ENCODE data around the gene FLOT2.
"Not testable (repeated sequence)": the region's sequence is repeated elsewhere in the genome, so short reads cannot be mapped to it uniquely, and the experiment has no call there.

Gene FLOT2

GRCh38 chr17:28896884-28897768, at the start of gene FLOT2:
Gene FLOT2, minus strand, starts transcription at chr17:28897733. Its CDS starts 159 bp downstream, at chr17:28897574.
- peak; percentile 25 for DNase-seq

- no peak for DNase-seq
Measured at GRCh38 chr17:28946239-28946638, 48.7 kb upstream of the FLOT2 start.

- no peak for DNase-seq
Measured at GRCh38 chr17:28944862-28945741, 47.6 kb upstream of the FLOT2 start.

GRCh38 chr17:28944343-28944742, 46.8 kb upstream of the FLOT2 start:
- DNase-seq: no peak

DNA sequence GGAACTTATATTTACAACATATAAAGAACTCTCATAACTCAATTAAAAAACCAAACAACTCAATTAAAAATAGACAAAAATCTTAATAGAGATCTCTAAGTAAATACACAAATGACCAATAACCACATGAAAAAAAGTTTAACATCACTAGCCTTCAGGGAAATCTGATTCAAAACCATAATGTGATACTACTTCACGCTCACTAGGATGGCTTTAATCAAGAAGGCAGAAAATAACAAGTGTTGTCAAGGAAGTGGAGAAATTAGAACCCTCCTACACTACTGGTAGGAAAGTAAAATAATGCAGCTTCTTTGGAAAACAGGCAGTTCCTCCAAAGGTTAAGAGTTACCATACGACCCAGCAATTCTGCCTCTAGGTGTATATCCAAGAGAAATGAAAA, 45.4 kb upstream of the FLOT2 start:
- DNase-seq: no peak

DNA sequence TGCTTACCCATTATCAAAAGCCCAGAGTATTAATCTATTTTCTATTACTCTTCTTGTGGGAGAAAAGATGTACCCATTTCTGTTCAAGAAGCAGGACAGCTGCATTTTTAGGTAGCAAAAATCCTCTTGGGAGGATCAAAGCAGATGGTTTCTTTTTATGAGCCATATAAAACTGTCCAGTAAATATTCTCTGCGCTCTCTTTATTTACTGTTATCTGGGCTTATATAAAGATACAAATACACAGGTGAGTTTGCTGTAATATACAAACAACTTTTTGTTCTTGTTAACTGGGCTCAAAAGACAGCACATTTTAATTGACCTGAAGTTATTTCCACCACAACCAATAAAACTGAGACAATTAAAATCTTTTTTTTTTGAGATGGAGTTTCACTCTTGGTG, 43.7 kb upstream of the FLOT2 start:
- no peak for DNase-seq

- no peak for DNase-seq
Measured at GRCh38 chr17:28940675-28941074, 43.1 kb upstream of the FLOT2 start.

GRCh38 chr17:28940142-28940541, 42.6 kb upstream of the FLOT2 start:
- no peak for DNase-seq

DNA sequence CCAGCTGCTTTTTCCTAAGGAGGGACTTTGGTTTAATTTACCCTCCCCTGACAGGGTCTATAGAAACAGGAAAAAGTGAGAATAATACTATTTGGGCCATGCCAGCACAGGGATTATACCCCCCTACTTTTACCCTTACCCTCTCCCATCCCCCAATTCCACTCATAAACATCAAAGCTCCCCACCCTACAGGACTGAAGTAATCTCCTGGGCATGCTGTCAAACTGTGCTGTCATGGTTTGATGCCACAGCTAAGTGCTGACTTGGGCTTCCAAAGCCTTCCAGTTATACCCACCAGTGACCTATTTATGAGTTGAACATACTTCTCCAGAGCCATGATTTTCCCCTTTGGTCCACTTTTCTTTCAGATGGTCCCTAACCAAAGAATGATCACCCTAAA, 41.0 kb upstream of the FLOT2 start:
- DNase-seq: no peak

- DNase-seq: no peak
Measured at GRCh38 chr17:28937044-28937729, 39.7 kb upstream of the FLOT2 start.

DNA sequence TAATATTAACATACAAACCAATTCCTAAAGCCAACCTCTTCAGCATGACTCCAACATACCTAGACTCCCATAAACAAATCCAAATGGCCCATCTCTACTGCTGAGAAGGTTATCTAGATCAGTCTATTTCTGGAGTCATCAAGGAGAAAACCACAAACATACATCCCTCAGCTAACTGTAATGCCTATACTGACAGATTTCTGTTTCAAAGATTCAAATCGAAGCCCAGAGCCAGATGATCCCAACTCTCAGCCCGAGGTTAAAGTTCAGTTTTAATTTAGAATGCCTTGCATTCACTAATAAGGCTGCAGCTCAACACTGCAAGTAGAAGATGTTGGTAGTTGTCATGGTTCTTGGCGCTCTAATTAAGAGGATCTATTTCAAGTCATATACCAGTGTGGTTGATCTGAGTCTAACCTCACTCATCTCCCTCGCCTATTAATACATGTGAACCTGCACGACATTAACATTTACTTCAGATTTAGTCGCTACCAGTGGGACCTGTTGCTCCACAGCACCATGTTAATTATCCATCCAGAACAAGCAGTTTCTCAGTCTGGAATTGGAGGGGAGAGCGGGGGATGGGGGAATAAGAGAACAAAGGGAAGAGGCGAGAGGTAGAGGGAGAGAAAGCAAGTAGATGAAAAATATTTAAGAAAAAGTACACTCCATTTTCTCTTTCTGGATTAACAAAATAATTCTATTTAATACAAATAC, 38.4 kb upstream of the FLOT2 start:
- no peak for DNase-seq

GRCh38 chr17:28934508-28934907, 37.0 kb upstream of the FLOT2 start:
- not testable (repeated sequence) for DNase-seq

GRCh38 chr17:28929787-28930186, 32.3 kb upstream of the FLOT2 start:
- DNase-seq: no peak

DNA sequence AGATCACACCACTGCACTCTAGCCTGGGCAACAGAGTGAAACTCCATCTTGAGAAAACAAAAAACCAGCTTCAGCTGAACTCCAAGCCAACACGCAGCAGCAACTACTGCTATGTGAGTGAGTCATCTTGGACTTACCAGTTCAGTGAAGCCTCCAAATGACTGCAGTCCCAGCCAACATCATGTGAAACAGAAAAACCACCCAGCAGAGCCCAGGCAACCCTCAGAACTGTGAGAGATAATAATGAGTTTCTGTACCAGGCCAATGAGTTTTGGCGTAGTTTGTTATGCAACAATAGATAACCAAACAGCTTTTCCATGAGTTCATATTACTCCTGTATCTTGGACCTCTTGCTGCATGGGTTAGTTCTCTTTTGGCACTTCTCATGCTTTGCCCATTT, 30.5 kb upstream of the FLOT2 start:
- DNase-seq: no peak

GRCh38 chr17:28926786-28927185, 29.3 kb upstream of the FLOT2 start:
- no peak for DNase-seq

DNA sequence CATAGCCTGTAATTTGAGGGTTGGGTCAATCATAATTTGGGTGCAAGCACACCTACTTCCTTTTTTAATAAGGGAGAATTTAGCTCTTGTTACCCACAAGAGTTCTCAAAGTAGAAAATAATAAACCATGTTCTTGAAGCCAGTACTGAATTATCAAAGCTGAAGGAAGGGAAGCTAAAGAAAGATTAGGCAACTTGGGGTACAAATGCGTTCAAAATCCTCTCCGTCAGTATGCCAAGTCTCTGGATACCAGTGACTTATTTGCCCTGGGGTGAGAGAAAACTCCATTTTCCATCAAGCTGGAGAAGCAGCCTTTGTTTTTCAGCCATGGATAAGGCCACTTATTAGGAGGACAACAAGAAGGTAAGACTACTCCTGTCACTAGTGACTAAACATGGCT, 28.8 kb upstream of the FLOT2 start:
- DNase-seq: no peak

DNA sequence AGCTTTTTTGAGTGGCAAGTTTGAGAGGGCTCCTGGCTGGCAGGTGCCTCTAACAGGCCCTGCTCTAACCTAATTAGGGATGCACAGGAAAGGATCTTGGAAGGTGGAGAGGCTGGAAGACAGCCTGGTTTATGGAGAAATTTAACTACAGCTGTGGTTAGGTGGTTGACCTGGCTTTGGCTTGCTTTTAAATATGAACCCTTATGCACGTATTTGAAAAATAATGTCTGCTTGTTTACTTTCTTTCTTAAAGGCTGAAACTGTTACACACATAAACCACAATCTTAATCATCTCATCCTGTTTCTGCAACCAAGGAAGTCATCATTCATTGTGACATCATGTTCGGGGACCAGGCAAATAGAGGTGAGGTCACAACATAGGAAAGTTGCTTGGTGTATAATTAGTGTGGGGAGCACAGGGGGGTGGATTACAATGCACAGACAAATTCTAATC, 28.4 kb upstream of the FLOT2 start:
- no peak for DNase-seq

- DNase-seq: no peak
Measured at GRCh38 chr17:28920201-28920600, 22.7 kb upstream of the FLOT2 start.

GRCh38 chr17:28918295-28918694, 20.8 kb upstream of the FLOT2 start:
- no peak for DNase-seq

- DNase-seq: no peak
Measured at GRCh38 chr17:28917465-28917864, 19.9 kb upstream of the FLOT2 start.

GRCh38 chr17:28917029-28917428, 19.5 kb upstream of the FLOT2 start:
- no peak for DNase-seq

- DNase-seq: peak; percentile 18
Measured at GRCh38 chr17:28916302-28916934, 18.9 kb upstream of the FLOT2 start.

Data from NCI-H1694 (cell line).